HEK293 (cell line): ENCODE data around the gene PPARG.
"Not testable (repeated sequence)": the region's sequence is repeated elsewhere in the genome, so short reads cannot be mapped to it uniquely, and the experiment has no call there.

Experiments used
- ZNF704 ChIP-seq: fragments of 450-650 bp; formaldehyde crosslinking; IDR thresholded peaks from 2 replicates; pipeline ENCODE4 v1.5.1; 2016; ENCODE audit warnings: missing biosample characterization, missing genetic modification characterization
- ZNF777 ChIP-seq: fragments of 450-650 bp; formaldehyde crosslinking; IDR thresholded peaks from 2 replicates; pipeline ENCODE4 v1.5.1; 2017; ENCODE audit warnings: missing biosample characterization, missing genetic modification characterization, borderline replicate concordance

- TF ChIP-seq ZNF704, ZNF777 (tag by site-specific recombination): not testable (repeated sequence)
These were observed 12.0 kb upstream of the PPARG start for GRCh38 chr3:12276827-12277226.
